Prostate gland (tissue), 2 donors: ENCODE data around the gene KLHL40. TPM values are rescaled to one million over a fixed set of nuclear protein-coding genes. Genes with fewer than 3 reads are reported as not detected.
A peak's percentile ranks its signal among the peaks of the same experiment; 100 is the strongest.

ENCODE experiments used
- DNase-seq: peaks from one replicate; pipeline ENCODE4 v3.0.0-alpha.2; 2019; ENCODE audit warnings: low spot score
- H3K27ac ChIP-seq, 2 donors: fragments of 200-600 bp; sonication (generic); 2 replicates each; pipeline ENCODE4 v1.5.1; 2017 to 2019
- H3K27me3 ChIP-seq: fragments of 200-600 bp; sonication (generic); replicated peaks from 2 replicates; pipeline ENCODE4 v1.5.1; 2019; ENCODE audit not compliant: insufficient read depth
- H3K36me3 ChIP-seq, 2 donors: fragments of 200-600 bp; sonication (generic); 1 replicate in 1 of 2; 2 replicates in 1 of 2; pipeline versions ENCODE4 v1.5.1 to v1.8.1; 2017 to 2019
- H3K4me1 ChIP-seq: fragments of 200-600 bp; sonication (generic); replicated peaks from 2 replicates; pipeline ENCODE4 v1.5.1; 2019
- H3K4me3 ChIP-seq, 2 donors: fragments of 200-600 bp; sonication (generic); 2 replicates each; pipeline ENCODE4 v1.5.1; 2017 to 2019
- H3K9me3 ChIP-seq: fragments of 200-600 bp; sonication (generic); 2 replicates; pipeline ENCODE4 v1.5.1; 2017
- CTCF ChIP-seq, 4 experiments: fragments of 200-600 bp in 2 of 4; fragments of 450-650 bp in 2 of 4; sonication (generic) in 2 of 4; IDR thresholded peaks; 1 replicate in 3 of 4; 2 replicates in 1 of 4; pipeline ENCODE4 v1.5.1; 2016 to 2019; ENCODE audit warnings: antibody characterized with exemption in 4 of 4, mild to moderate bottlenecking in 2 of 4, moderate library complexity in 2 of 4
- POLR2A ChIP-seq: fragments of 450-650 bp; IDR thresholded peaks from one replicate; pipeline ENCODE4 v1.6.1; 2016; ENCODE audit warnings: antibody characterized with exemption, mild to moderate bottlenecking
- POLR2AphosphoS5 ChIP-seq: sonication (generic); formaldehyde crosslinking; IDR thresholded peaks from one replicate; pipeline ENCODE4 v1.6.1; 2017; ENCODE audit warnings: antibody characterized with exemption
- WGBS: methylation state at CpG from one replicate; pipeline ENCODE4 v1.1.5; 2018; 5-methylcytosine and 5-hydroxymethylcytosine counted together
- intact Hi-C: fragments of 100-400 bp; cut with DNase I; formaldehyde crosslinking; loops from one replicate; pipeline ENCODE4 v1.14.2; 2022
- total RNA-seq, 2 donors: library from RNA; depleted of rRNA; stranded (reverse); fragments of >200 nt; gene quantifications; one replicate each; pipeline ENCODE4 v1.1.0, GENCODE V29; 2016

Gene KLHL40
- total RNA-seq = 1 to 10 TPM; 1.2 to 2.9 TPM

- no peak for TF ChIP-seq POLR2A
- no peak for TF ChIP-seq CTCF (IDR thresholded peaks at IDR 0.05)
- TF ChIP-seq POLR2AphosphoS5 = no peak
- intact Hi-C loops = loop anchor here (5.0 kb wide), 1 partner anchor 47 kb away; no protein-coding TSS in a partner anchor
- H3K4me1 ChIP-seq = no peaks in the 10 kb centered on the region
- H3K4me3 ChIP-seq = peak within 1 kb of the TSS in 1 of 2 donors; percentile 6
- no peaks in the 10 kb centered on the region for H3K9me3 ChIP-seq
- no peak within 1 kb of the TSS for H3K27ac ChIP-seq
- 48% methylated on average over 32 of the region's 34 CpGs for WGBS
- no peak for DNase-seq
- H3K36me3 ChIP-seq = no peaks in the 10 kb centered on the region
- peaks cover 3% of the 10 kb centered on the region for H3K27me3 ChIP-seq
Measured at GRCh38 chr3:42685363-42685881, at the start of gene KLHL40. KLHL40 (plus strand) TSS chr3:42685537; CDS start chr3:42685619, 82 bp downstream.

GRCh38 chr3:42637001-42637400 is 48.3 kb upstream of the KLHL40 start:
- intact Hi-C loops = no loop called here
- no peak overlapping the region for H3K27ac ChIP-seq
- H3K4me3 ChIP-seq = no peak overlapping the region
- TF ChIP-seq POLR2A (no peak), CTCF (IDR thresholded peaks at IDR 0.05) (no peak), POLR2AphosphoS5 (no peak)
- peaks cover 0 to 28% of the 10 kb centered on the region in 2 donors for H3K36me3 ChIP-seq
- H3K27me3 ChIP-seq = no peaks in the 10 kb centered on the region
- DNase-seq = no peak
- WGBS = 85% methylated on average over 6 of the region's 6 CpGs
- H3K4me1 ChIP-seq = no peaks in the 10 kb centered on the region
- H3K9me3 ChIP-seq = no peaks in the 10 kb centered on the region

GRCh38 chr3:42638339-42638842 is 46.9 kb upstream of the KLHL40 start:
- intact Hi-C loops = no loop called here
- Histone ChIP-seq H3K4me3 (no peak overlapping the region), H3K27ac (peak overlapping the region; percentile 4 to 13), H3K4me1 (no peaks in the 10 kb centered on the region), H3K36me3 (peaks cover 0 to 23% of the 10 kb centered on the region in 2 donors), H3K27me3 (no peaks in the 10 kb centered on the region), H3K9me3 (no peaks in the 10 kb centered on the region)
- WGBS = 72% methylated on average over 6 of the region's 6 CpGs
- TF ChIP-seq POLR2AphosphoS5 (no peak), CTCF (IDR thresholded peaks at IDR 0.05) (no peak), POLR2A (no peak)
- DNase-seq = no peak

- H3K27me3 ChIP-seq = no peaks in the 10 kb centered on the region
- no peaks in the 10 kb centered on the region for H3K9me3 ChIP-seq
- no peak overlapping the region for H3K27ac ChIP-seq
- no peak for DNase-seq
- WGBS = 77% methylated on average over 6 of the region's 6 CpGs
- peaks cover 0 to 16% of the 10 kb centered on the region in 2 donors for H3K36me3 ChIP-seq
- TF ChIP-seq CTCF (IDR thresholded peaks at IDR 0.05) (no peak), POLR2A (no peak), POLR2AphosphoS5 (no peak)
- no peak overlapping the region for H3K4me3 ChIP-seq
- intact Hi-C loops = no loop called here
- no peaks in the 10 kb centered on the region for H3K4me1 ChIP-seq
Measured at GRCh38 chr3:42639192-42639591, 46.1 kb upstream of the KLHL40 start.

- TF ChIP-seq POLR2AphosphoS5 = no peak
- no peak for TF ChIP-seq POLR2A
- no peak for TF ChIP-seq CTCF (IDR thresholded peaks at IDR 0.05)
- Histone ChIP-seq H3K4me3 (no peak overlapping the region), H3K36me3 (peaks cover 0 to 14% of the 10 kb centered on the region in 2 donors), H3K27me3 (no peaks in the 10 kb centered on the region), H3K9me3 (no peaks in the 10 kb centered on the region), H3K27ac (no peak overlapping the region), H3K4me1 (no peaks in the 10 kb centered on the region)
- intact Hi-C loops = no loop called here
- DNase-seq = no peak
Measured at GRCh38 chr3:42640129-42640528, 45.2 kb upstream of the KLHL40 start.
